HCEC 1CT (cell line): ENCODE results near the gene CFLAR.
A peak's percentile ranks its signal among the peaks of the same experiment; 100 is the strongest.
"Not testable (repeated sequence)": the region's sequence is repeated elsewhere in the genome, so short reads cannot be mapped to it uniquely, and the experiment has no call there.

ENCODE experiments used
- DNase-seq: peaks from one replicate; pipeline ENCODE4 v3.0.0-alpha.2; 2017

The CFLAR gene

GRCh38 chr2:201116115-201116958, at the start of gene CFLAR:
Gene CFLAR (plus strand): TSS chr2:201116164. CDS start chr2:201129866, 13,702 bp downstream.
- DNase-seq = peak; percentile 81

DNA sequence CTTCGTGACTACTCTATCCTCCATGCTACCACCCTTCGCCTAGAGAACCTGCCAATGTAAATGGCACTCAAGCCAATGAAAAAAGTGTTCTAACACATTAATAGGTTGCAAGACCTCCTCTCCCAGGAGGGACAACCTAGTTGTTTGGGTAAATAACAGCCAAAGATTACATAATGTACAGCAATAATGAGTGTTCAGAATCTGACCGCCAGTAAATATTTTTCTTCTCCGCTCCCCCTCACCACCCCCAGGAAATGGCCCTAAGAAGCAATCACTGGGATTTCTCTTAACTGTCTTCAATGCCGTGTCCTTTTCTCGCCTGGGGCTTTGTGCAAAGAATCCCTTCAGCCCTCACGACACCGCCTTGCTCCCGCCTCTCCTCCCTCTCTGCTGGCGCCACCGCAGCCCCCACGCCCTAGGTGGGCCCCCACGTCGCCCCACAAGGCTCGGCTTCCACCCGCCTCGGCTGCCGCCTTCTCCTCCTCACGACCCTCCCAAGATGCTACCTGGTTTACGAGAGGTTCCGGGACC, 45.0 kb upstream of the CFLAR start:
- peak; percentile 4 for DNase-seq

GRCh38 chr2:201071479-201072200, 44.3 kb upstream of the CFLAR start, which contains the start of the genes HYCC2 and NDUFB3:
Gene HYCC2 (minus strand): TSS chr2:201071671. CDS start chr2:201024009, 47,662 bp downstream.
Gene NDUFB3 (plus strand): TSS chr2:201072001. CDS start chr2:201078883, 6,882 bp downstream.
- peak; percentile 91 for DNase-seq

DNA sequence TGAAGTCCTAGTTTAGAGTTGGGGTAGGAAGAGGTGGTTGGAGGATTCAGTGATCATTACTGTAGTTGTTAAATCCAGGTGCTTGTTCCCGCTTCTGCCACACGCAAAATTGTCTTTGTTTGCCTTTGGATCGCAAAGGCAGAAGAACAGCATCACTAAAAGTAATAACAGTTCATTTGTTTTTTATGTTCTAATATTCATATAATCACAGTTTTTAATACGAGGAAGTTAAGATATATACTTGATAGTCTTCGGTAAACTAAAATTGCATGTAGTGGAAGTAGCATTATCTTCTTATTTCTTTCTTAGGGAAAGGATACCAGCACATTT, 43.8 kb upstream of the CFLAR start:
- DNase-seq = no peak

GRCh38 chr2:201073071-201073470, 42.9 kb upstream of the CFLAR start:
- DNase-seq = no peak

GRCh38 chr2:201074996-201075395, 41.0 kb upstream of the CFLAR start:
- DNase-seq = no peak

GRCh38 chr2:201084863-201085262, 31.1 kb upstream of the CFLAR start:
- no peak for DNase-seq

DNA sequence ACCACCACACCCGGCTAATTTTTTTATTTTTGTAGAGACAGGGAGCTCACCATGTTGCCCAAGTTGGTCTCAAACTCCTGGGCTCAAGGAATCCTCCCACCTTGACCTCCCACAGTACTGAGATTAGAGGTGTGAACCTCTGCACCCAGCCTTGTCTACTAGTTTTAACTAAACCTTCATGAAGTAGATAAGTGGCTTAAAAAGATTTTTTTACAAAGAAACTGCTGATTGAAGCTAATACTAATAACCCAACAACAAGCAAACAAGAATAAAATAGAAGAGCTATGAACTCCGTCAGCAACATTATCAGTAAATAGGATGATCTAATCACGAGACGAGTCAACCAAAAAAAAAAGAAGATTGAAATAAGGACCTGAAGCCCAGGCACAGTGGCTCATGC, 25.4 kb upstream of the CFLAR start:
- DNase-seq = no peak

- no peak for DNase-seq
Observed at GRCh38 chr2:201093573-201093972, 22.4 kb upstream of the CFLAR start.

DNA sequence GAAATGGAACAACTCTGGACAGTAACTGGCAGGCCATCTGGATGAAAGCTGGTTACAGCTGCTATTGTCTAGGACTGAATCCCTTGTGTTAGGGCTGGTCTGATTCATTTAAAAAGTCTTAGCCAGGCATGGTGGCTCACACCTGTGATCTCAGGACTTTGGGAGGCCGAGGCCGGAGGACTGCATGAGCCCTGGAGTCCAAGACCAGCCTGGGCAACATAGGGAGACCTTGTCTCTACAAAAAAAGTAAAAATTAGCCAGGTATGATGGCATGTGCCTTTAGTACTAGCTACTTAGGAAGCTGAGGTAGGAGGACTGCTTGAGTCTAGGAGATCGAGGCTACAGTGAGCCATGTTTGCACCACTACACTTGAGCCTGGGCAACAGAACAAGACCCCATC, 15.5 kb upstream of the CFLAR start:
- DNase-seq = no peak

- no peak for DNase-seq
Observed at GRCh38 chr2:201105759-201106158, 10.2 kb upstream of the CFLAR start.

DNA sequence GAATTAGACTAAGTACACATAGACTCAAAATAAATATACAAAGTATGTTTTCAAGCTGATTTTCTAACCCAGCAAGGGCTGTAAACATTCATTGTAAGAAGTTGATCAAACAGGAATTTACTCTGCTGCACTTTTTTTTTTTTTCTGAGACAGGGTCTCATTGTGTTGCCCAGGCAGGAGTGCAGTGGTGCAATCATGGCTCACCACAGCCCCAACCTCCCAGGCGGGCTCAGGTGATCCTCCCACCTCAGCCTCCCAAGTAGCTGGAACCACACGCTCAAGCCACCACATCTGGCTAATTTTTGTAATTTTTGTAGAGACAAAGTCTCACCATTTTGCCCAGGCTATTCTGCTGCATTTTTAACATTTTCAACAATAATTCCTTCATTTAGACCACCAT, 8.3 kb upstream of the CFLAR start:
- DNase-seq = no peak

DNA sequence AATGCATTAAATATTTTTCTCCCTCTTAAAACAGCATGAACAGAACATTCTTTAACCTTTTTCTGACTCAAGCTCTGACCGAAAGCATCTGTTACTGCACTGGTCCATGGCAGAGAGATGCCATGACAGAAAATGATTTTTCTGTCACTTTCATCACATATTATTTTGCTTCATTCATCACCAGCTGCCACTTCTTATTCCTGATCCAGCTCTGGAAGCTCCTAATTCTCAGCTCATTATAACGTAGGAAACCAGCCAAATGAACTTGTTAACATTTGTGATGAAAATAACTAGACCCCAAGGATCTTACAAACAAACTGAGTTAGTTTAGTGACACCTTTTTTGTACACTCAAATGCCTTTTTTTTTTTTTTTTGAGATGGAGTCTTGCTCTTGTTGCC, 7.6 kb upstream of the CFLAR start:
- DNase-seq = no peak

DNA sequence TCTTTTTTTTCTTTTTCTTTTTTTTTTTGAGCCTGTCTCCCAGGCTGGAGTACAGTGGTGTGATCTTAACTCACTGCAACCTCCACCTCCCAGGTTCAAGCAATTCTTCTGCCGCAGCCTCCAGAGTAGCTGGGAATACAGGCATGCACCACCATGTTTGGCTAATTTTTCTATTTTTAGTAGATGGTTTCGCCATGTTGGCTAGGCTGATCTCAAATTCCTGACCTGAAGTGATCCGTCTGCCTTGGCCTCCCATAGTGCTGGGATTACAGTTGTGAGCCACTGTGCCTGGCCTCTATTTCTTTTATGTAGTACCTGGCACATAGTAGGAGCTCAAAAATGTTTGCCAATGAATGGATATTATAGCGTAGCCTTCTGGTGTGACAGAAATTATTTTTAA, 6.8 kb upstream of the CFLAR start:
- DNase-seq = no peak

DNA sequence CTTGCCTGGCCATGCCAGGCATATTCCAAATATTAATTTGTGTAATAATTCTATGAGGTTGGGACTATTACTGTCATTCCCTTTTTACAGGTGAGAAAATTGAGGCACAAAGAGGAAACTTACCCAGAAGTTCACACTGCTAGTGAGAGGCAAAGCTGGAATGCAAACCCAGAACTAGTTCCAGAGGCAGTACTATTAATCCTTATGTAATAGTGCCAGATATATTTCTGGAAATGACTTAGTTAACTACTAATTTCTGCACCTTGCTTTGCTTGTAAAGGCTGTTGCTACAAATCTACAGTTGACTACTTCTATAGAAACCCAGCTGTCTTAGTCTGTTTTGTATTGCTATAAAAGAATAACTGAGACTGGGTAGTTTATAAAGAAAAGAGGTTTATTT, 5.3 kb upstream of the CFLAR start:
- no peak for DNase-seq

DNA sequence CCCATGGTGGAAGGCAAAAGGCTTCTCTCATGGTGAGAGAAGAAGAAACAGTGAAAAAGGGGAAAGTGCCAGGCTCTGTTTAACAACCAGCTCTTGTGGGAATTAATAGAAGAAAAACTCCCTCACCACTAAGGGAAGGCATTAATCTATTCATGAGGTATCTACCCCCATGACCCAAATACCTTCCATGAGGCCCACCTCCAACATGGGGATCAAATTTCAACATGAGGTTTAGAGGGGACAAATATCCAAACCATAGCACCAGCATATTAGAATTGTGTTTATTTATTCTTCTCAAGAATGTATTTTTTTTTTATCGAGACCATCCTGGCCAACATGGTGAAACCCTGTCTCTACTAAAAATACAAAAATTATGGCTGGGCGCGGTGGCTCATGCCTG, 4.9 kb upstream of the CFLAR start:
- DNase-seq = no peak

DNA sequence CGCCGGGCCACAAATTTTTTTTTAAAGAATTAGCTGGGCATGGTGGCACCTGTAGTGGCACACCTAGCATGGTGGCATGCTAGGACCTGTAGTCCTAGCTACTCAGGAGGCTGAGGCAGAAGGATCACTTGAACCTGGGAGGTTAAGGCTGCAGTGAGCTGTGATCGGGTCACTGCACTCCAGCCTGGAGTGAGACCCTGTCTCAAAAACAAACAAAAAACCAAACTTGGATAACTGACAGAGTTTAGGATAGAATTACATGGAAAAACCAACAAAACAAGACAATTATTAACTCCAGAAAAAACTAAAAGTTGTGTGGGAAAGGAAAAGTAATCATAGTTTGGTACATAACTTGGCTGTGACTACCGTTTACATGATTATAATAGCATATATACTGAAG, 1.6 kb upstream of the CFLAR start:
- no peak for DNase-seq

GRCh38 chr2:201114846-201115245, 1.1 kb upstream of the CFLAR start:
- no peak for DNase-seq

- DNase-seq = peak; percentile 85
Observed at GRCh38 chr2:201116959-201117734, 1.2 kb downstream of the CFLAR start.

DNA sequence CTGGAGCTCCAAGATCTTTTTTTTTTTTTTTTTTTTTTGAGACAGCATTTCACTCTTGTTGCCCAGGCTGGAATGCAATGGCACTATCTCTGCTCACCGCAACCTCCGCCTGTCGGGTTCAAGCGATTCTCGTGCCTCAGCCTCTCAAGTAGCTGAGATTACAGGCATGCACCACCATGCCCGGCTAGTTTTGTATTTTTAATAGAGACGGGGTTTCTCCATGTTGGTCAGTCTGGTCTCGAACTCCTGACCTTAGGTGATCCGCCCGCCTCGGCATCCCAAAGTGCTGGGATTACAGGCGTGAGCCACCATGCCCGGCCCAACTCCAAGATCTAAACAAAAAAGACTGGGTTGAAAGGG, 1.8 kb downstream of the CFLAR start:
- not testable (repeated sequence) for DNase-seq

DNA sequence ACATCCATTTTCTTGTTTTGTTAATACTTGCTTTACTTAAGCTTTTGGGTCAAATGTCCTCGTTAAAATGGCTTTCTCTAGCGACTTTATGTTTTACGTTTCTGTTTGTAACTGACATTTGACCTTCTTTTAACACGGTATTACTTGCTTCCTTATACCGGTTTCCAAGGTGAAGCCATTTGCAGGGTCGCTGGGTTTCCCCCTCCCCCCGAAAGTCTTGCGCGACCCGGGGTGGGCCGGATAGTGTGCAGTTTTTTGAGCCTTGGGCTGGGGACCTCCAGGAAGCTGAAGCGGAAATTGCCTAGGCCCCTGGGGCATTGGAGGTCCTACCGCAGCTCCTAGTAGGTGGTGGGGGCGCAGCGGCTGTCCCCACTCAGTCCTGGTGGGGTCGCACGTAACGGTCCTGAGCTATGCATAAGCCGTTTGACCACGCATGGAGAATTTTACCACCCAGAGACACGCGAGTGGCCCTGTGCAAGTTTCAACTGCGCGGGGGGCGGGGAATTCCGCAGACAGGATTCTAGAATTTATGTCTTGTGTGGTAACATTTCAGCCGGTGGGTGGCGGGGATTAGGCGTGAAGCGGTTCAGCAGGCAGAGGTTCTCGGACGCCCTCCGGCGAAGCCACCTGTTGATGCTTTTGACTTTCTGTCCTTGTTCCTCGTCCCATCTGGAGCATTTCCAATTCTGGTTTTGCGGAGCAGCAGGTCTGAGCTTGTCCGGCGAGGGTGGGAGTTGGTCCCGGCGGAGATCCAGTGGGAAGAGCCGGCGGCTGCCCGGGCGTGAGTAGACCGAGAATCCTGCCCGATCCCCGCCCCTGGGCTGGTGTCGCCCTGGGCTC, 2.4 kb downstream of the CFLAR start:
- DNase-seq = peak; percentile 80
